K562 (cell line): ENCODE data around the gene PABPC1L. TPM values are rescaled to one million over a fixed set of nuclear protein-coding genes. Genes with fewer than 3 reads are reported as not detected.

Experiments used
- ATAC-seq: fragments of 200-7000 bp; cut with Tn5 transposase; 3 replicates; pipeline ENCODE4 v1.9.1; 2020; ENCODE audit warnings: moderate library complexity
- BruUV-seq: library from RNA; stranded (reverse); fragments of 400-500 nt; replicated peaks from 2 replicates; lab custom pipeline; 2021; lab: Mats Ljungman, UMichigan
- CTCF ChIA-PET: fragments of 300-600 bp; formaldehyde crosslinking; extraction: SDS; loops from one replicate; lab custom pipeline; 2021; ENCODE audit warnings: low intra/inter-chr PET ratio; lab: Yijun Ruan, JAX
- POLR2A ChIA-PET: fragments of 300-600, 350-650 bp; sonication (Branson Sonifier 250); formaldehyde crosslinking; extraction: SDS; loops from one replicate; lab custom pipeline; 2021; ENCODE audit warnings: antibody characterized with exemption, inconsistent platforms; lab: Yijun Ruan, JAX
- DNase-seq, 4 experiments: peaks; one replicate each; pipeline versions ENCODE4 v3.0.0 to v3.0.0-alpha.2; 2011 to 2018; ENCODE audit warnings: low spot score in 3 of 4, mixed read lengths in 3 of 4; ENCODE audit errors: extremely low read depth in 1 of 4
- FAIRE-seq: peaks from 2 replicates; lab custom pipeline; 2011; peaks lifted over from hg19 to GRCh38; lab: Jason Lieb, UNC
- H2AFZ ChIP-seq: 2 replicates; pipeline ENCODE4 v1.6.0; 2011; ENCODE audit warnings: low read depth, low read length, control low read depth, inconsistent platforms
- H3K27ac ChIP-seq: fragments of 200-600 bp; 3 replicates; pipeline ENCODE4 v1.8.0; 2011; ENCODE audit warnings: low read depth, mild to moderate bottlenecking, control low read depth, inconsistent platforms, low read length, moderate library complexity, mixed read lengths; ENCODE audit errors: extremely low read depth
- H3K27me3 ChIP-seq, 2 experiments: fragments of 300-600 bp in 1 of 2; 2 replicates in 1 of 2; 3 replicates in 1 of 2; pipeline versions ENCODE4 v1.6.0 to v1.8.0; 2011; ENCODE audit warnings: inconsistent platforms in 2 of 2, low read length in 2 of 2, mild to moderate bottlenecking in 1 of 2, mixed read lengths in 1 of 2, moderate library complexity in 1 of 2; ENCODE audit not compliant: control insufficient read depth in 2 of 2, insufficient read depth in 2 of 2
- H3K36me3 ChIP-seq: fragments of 300-600 bp; 3 replicates; pipeline ENCODE4 v1.8.0; 2011; ENCODE audit warnings: mild to moderate bottlenecking, low read length, inconsistent platforms; ENCODE audit not compliant: control insufficient read depth, insufficient read depth
- H3K4me1 ChIP-seq, 2 experiments: fragments of 200-600 bp in 1 of 2; replicated peaks in 1 of 2; 2 replicates in 1 of 2; 3 replicates in 1 of 2; pipeline versions ENCODE4 v1.5.1 to v1.8.0; 2011; ENCODE audit warnings: inconsistent platforms in 2 of 2, low read length in 2 of 2, mild to moderate bottlenecking in 1 of 2, mixed read lengths in 1 of 2, moderate library complexity in 1 of 2; ENCODE audit not compliant: control insufficient read depth in 2 of 2, insufficient read depth in 2 of 2
- H3K4me2 ChIP-seq: 2 replicates; pipeline ENCODE4 v1.6.1; 2011; ENCODE audit warnings: low read length, control low read depth, inconsistent platforms, mixed read lengths; ENCODE audit not compliant: insufficient read depth
- H3K4me3 ChIP-seq: fragments of 200-600 bp; sonication (generic), shearing (Covaris generic); 2 replicates; pipeline ENCODE4 v1.5.1; 2016; ENCODE audit warnings: control low read depth, inconsistent platforms
- H3K79me2 ChIP-seq: fragments of 200-600 bp; 3 replicates; pipeline ENCODE4 v1.8.0; 2011; ENCODE audit warnings: low read length, inconsistent platforms; ENCODE audit not compliant: control insufficient read depth, insufficient read depth
- H3K9ac ChIP-seq, 2 experiments: 2 replicates each; pipeline versions ENCODE4 v1.6.0 to v1.6.1; 2011; ENCODE audit warnings: low read depth in 2 of 2, low read length in 2 of 2, control low read depth in 1 of 2, inconsistent platforms in 1 of 2, mild to moderate bottlenecking in 1 of 2, mixed read lengths in 1 of 2; ENCODE audit not compliant: insufficient read depth in 1 of 2
- H3K9me1 ChIP-seq: one replicate; pipeline ENCODE4 v1.6.0; 2011; ENCODE audit warnings: inconsistent platforms, mild to moderate bottlenecking, low read length, moderate library complexity; ENCODE audit not compliant: control insufficient read depth, insufficient read depth
- H3K9me3 ChIP-seq: replicated peaks from 2 replicates; pipeline ENCODE4 v1.5.1; 2011; ENCODE audit warnings: low read depth, low read length, inconsistent platforms; ENCODE audit not compliant: control insufficient read depth, insufficient read depth
- H4K20me1 ChIP-seq: replicated peaks from 2 replicates; pipeline ENCODE4 v1.6.1; 2011; ENCODE audit warnings: low read length, inconsistent platforms, mixed read lengths; ENCODE audit not compliant: control insufficient read depth, insufficient read depth
- HES1 ChIP-seq: fragments of 450-650 bp; IDR thresholded peaks from 2 replicates; pipeline ENCODE4 v1.6.1; 2016; ENCODE audit warnings: low read depth, mild to moderate bottlenecking, moderate library complexity
- MEIS2 ChIP-seq: fragments of 450-650 bp; IDR thresholded peaks from 2 replicates; pipeline ENCODE4 v1.6.1; 2014; ENCODE audit warnings: mild to moderate bottlenecking; ENCODE audit not compliant: partially characterized antibody
- NCOR1 ChIP-seq: fragments of 450-650 bp; IDR thresholded peaks from 2 replicates; pipeline ENCODE4 v1.6.1; 2016; ENCODE audit warnings: mild to moderate bottlenecking, moderate library complexity
- PCBP1 ChIP-seq: fragments of 200-400 bp; formaldehyde crosslinking; IDR thresholded peaks from 2 replicates; pipeline ENCODE4 v1.6.1; 2018; ENCODE audit warnings: mild to moderate bottlenecking, low read depth, low read length; ENCODE audit not compliant: poor library complexity, severe bottlenecking
- ZNF324 ChIP-seq: fragments of 250-450 bp; sonication (Bioruptor Pico); IDR thresholded peaks from 2 replicates; pipeline ENCODE4 v1.4.0; 2020; ENCODE audit warnings: mild to moderate bottlenecking
- ZNF668 ChIP-seq: fragments of 250-450 bp; sonication (Bioruptor Pico); IDR thresholded peaks from 2 replicates; pipeline ENCODE4 v1.8.0; 2022; ENCODE audit warnings: mild to moderate bottlenecking, inconsistent platforms
- WGBS: fragments of 100-300 bp; shearing (Covaris generic); methylation state at CpG from one replicate; pipeline ENCODE4 v1.1.6; 2016; ENCODE audit warnings: low coverage, mixed read lengths; ENCODE audit not compliant: insufficient coverage; ENCODE audit errors: missing lambda C conversion rate; 5-methylcytosine and 5-hydroxymethylcytosine counted together
- in situ Hi-C: fragments of 300-500 bp; cut with MboI; formaldehyde crosslinking; loops from 4 replicates; pipeline ENCODE4 v1.15.0; 2018; ENCODE audit warnings: inconsistent platforms, mixed read lengths
- intact Hi-C: fragments of 100-400 bp; cut with micrococcal nuclease; formaldehyde crosslinking; loops from 2 replicates; pipeline ENCODE4 v1.14.2; 2022
- polyA plus RNA-seq, 8 experiments: library from polyadenylated mRNA; depleted of rRNA in 4 of 8; stranded (reverse) in 5 of 8; unstranded in 3 of 8; fragments of >200 nt; fragmentation: Nextera tagmentation in 2 of 8; fragmentation: Illumina TruSeq in 1 of 8; extraction: Ambion mirVana in 2 of 8; extraction: Trizol in 1 of 8; gene quantifications; 2 replicates each; pipeline versions ENCODE4 v1.2.1 to v1.2.3, GENCODE V29; 2011 to 2014; ENCODE audit warnings: inconsistent platforms in 1 of 8, missing spikeins in 1 of 8
- total RNA-seq, 7 experiments: library from RNA; depleted of rRNA in 6 of 7; stranded (reverse); fragments of >200 nt in 6 of 7; fragmentation: Illumina TruSeq in 2 of 7; extraction: Trizol in 2 of 7; gene quantifications; 2 replicates each; pipeline versions ENCODE4 v1.2.1 to v1.2.3, GENCODE V29; 2011 to 2021; ENCODE audit warnings: low replicate concordance in 1 of 7
- TF ChIP-seq, protein P1 (sequence below): fragments of 150-350 bp; conservative IDR thresholded peaks from 2 replicates; pipeline ENCODE4 v1.6.1; 2014; ENCODE audit warnings: low read length
- TF ChIP-seq, protein P2 (sequence below): fragments of 450-650 bp; IDR thresholded peaks from 2 replicates; pipeline ENCODE4 v1.6.1; 2016

PABPC1L gene
- total and polyA plus RNA-seq, 9 of the 15 experiments (the other 6 are each of a cell fraction or from before 2014, with no cell fraction given) = 6.0 to 90.3 (median 15.8) TPM

DNA sequence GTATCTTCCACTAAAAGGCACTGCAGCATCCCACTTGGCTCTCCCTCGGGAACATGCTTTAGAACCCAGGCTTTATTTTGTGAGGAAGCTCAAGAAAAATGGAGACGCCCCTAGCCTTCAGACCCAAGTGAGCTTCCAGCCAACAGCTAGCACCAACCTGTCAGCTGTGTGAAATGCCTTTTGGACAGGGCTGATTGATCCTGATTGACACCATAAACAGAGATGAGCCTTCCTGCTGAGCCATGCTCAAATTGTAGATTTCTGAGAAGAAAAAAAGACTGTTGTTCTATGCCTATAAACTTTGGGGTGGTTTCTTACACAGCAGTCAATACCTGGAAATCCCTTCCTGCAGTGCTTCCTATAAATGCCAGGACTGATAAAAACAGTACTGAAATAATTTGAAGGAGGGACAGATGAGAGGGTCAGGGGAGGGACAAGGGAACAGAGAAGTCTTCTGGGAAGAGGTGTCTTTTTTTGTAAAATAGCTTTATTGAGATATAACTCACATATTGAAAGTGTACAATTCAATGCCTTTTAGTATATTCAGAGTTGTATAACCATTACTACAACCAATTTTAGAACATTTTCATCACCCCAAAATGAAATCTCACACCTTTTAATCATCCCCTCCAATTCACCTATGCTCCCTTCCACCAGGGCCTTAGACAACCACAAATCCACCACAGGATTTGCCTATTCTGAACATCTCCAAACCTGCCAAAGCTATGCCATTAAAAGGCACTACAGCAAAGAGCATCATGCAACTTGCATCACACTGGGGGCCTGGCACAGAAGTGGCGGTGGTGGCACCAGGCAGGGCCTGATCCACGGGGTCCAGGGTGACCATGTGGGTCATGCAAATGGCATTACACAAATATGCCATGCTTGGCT is 53.7 kb downstream of the PABPC1L start:
- POLR2A ChIA-PET = interaction anchor here (0.7 to 1.4 kb wide), 4 partner anchors 12 to 1687 kb away, joined by 3 to 10 read pairs (median 3); no protein-coding TSS in a partner anchor
- Histone ChIP-seq H3K27ac (peak overlapping the region; percentile 68; the same call in 2 of the 3 replicates), H2AFZ (peak overlapping the region; percentile 85), H3K9ac (no peak overlapping the region; a peak in 1 of 4 replicates), H3K4me1 (peaks cover 31 to 55% of the 10 kb centered on the region in 2 experiments), H3K9me1 (no peaks in the 10 kb centered on the region), H3K36me3 (peaks cover 2% of the 10 kb centered on the region; the same call in 2 of the 3 replicates), H3K4me2 (no peak overlapping the region), H4K20me1 (peaks cover 7% of the 10 kb centered on the region; the same call in 1 of the 2 replicates), H3K4me3 (no peak overlapping the region), H3K27me3 (no peaks in the 10 kb centered on the region), H3K9me3 (no peaks in the 10 kb centered on the region), H3K79me2 (peaks cover 47% of the 10 kb centered on the region)
- DNase-seq (no peak), ATAC-seq (no peak), FAIRE-seq (no peak)
- no TSS peak for BruUV-seq
- intact Hi-C loops = no loop called here
- CTCF ChIA-PET = no interaction called here
- 63% methylated on average over 4 of the region's 4 CpGs for WGBS
- in situ Hi-C loops = no loop called here
- TF ChIP-seq ZNF668 (CRISPR knock-in tag) (no peak), ZNF324 (no peak), PCBP1 (no peak), HES1 (no peak), NCOR1 (no peak), MEIS2 (peak; percentile 64)
- TF ChIP-seq, protein P1, sequence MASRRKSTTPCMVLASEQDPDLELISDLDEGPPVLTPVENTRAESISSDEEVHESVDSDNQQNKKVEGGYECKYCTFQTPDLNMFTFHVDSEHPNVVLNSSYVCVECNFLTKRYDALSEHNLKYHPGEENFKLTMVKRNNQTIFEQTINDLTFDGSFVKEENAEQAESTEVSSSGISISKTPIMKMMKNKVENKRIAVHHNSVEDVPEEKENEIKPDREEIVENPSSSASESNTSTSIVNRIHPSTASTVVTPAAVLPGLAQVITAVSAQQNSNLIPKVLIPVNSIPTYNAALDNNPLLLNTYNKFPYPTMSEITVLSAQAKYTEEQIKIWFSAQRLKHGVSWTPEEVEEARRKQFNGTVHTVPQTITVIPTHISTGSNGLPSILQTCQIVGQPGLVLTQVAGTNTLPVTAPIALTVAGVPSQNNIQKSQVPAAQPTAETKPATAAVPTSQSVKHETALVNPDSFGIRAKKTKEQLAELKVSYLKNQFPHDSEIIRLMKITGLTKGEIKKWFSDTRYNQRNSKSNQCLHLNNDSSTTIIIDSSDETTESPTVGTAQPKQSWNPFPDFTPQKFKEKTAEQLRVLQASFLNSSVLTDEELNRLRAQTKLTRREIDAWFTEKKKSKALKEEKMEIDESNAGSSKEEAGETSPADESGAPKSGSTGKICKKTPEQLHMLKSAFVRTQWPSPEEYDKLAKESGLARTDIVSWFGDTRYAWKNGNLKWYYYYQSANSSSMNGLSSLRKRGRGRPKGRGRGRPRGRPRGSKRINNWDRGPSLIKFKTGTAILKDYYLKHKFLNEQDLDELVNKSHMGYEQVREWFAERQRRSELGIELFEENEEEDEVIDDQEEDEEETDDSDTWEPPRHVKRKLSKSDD = no peak
- TF ChIP-seq, protein P2, sequence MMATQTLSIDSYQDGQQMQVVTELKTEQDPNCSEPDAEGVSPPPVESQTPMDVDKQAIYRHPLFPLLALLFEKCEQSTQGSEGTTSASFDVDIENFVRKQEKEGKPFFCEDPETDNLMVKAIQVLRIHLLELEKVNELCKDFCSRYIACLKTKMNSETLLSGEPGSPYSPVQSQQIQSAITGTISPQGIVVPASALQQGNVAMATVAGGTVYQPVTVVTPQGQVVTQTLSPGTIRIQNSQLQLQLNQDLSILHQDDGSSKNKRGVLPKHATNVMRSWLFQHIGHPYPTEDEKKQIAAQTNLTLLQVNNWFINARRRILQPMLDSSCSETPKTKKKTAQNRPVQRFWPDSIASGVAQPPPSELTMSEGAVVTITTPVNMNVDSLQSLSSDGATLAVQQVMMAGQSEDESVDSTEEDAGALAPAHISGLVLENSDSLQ = peak; percentile 82
